Cardiac fibroblast (primary cell): ENCODE data around the gene KRTAP9-7.

Experiments
- DNase-seq, 2 donors: peaks; one replicate each; pipeline versions ENCODE4 v3.0.0 to v3.0.0-alpha.2; 2010; ENCODE audit warnings: low read depth in 2 of 2
- H3K4me3 ChIP-seq, 2 donors: replicated peaks in 1 of 2; 1 replicate in 1 of 2; 2 replicates in 1 of 2; pipeline ENCODE4 v1.5.1; 2011; ENCODE audit warnings: low read depth in 2 of 2, low read length in 2 of 2, mild to moderate bottlenecking in 2 of 2, moderate library complexity in 1 of 2
- TF ChIP-seq, protein P1 (sequence below): IDR thresholded peaks from one replicate; pipeline ENCODE4 v1.5.1; 2011; ENCODE audit warnings: low read depth, mild to moderate bottlenecking, low read length, inconsistent platforms

The KRTAP9-7 gene

DNA sequence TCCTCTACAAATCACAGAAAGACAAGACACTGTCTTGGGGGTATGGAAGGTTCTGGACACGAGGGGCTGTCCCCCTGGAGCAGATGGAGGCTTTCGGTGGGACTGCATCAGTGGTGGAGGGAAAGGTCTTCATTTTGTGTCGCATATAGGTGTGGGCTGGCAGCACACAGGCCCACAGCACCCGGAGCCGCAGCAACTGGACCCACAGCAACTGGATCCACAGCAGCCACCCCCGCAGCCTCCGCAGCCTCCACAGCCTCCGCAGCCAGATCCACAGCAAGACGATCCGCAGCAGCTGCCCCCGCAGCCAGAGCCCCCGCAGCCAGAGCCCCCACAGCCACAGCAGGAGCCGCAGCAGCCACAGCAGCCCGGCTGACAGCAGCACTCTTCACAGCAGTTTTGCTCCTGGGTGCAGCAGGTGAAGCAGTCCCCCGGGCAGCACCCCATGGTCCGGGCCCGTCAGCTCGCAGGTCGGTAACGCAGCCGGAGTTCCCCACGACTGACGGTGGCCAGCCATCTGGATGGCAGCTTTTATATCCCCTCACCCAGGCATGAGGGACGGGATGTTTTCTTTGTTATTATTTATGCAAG lies 39.8 kb downstream of the KRTAP9-7 start, which contains the start of gene KRTAP17-1:
KRTAP17-1 (minus strand) TSS at position 507 of the 591 bp plus-strand sequence; CDS start at position 447, 60 bp downstream.
- H3K4me3 ChIP-seq: no peak within 1 kb of the TSS
- DNase-seq: no peak
- TF ChIP-seq, protein P1, sequence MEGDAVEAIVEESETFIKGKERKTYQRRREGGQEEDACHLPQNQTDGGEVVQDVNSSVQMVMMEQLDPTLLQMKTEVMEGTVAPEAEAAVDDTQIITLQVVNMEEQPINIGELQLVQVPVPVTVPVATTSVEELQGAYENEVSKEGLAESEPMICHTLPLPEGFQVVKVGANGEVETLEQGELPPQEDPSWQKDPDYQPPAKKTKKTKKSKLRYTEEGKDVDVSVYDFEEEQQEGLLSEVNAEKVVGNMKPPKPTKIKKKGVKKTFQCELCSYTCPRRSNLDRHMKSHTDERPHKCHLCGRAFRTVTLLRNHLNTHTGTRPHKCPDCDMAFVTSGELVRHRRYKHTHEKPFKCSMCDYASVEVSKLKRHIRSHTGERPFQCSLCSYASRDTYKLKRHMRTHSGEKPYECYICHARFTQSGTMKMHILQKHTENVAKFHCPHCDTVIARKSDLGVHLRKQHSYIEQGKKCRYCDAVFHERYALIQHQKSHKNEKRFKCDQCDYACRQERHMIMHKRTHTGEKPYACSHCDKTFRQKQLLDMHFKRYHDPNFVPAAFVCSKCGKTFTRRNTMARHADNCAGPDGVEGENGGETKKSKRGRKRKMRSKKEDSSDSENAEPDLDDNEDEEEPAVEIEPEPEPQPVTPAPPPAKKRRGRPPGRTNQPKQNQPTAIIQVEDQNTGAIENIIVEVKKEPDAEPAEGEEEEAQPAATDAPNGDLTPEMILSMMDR: no peak

DNA sequence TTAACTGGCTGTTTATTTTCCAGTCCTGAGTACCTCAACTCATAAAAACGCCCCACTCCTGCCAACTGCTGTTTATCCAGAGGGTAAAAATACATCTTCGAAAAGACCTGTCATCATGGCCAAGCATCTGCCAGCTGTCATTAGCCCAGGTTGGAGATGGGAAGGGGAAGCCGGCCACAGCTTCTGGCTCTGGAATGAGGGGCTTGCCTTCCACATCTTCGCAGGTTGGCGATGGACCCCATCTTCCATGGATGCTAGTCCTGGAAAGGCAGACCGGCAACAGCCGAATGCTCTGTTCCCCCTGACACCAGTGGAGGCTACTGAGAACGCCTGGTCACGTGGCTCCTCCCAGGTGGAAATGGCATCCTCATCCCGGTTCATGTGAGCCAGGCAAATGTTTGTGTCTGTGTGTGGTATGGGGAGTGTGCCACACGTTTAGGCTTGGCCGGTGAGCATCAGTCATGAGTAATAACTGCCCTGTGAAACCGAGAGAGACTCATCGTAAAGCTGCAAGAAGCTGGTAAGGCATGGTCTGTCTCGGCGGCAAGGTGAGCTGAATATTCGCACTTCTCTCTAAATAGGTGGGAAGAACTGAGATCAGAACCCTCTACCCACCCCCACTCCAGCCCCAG lies 40.4 kb downstream of the KRTAP9-7 start:
- no peak overlapping the region for H3K4me3 ChIP-seq
- DNase-seq: no peak
- TF ChIP-seq, protein P1: no peak

DNA sequence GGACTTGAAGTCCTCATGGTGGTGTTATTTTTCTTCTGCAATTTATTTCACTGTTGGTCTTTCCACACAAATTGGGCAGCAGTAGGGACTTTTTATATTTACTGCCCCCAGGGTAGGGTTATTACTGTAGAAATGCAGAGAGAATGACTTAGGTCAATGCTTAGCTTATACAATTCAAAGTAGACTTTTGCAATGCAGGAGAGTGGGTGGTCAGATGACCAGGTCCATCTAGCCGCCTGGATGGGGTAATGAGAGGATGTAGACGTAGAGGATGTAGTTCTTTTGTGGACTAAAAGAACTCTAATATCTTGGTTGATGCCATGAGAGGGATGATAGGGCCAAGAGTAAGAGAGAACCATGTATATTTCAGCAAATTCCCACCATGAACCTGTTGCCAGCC lies 42.7 kb downstream of the KRTAP9-7 start:
- DNase-seq: no peak
- H3K4me3 ChIP-seq: no peak overlapping the region
- TF ChIP-seq, protein P1: no peak

DNA sequence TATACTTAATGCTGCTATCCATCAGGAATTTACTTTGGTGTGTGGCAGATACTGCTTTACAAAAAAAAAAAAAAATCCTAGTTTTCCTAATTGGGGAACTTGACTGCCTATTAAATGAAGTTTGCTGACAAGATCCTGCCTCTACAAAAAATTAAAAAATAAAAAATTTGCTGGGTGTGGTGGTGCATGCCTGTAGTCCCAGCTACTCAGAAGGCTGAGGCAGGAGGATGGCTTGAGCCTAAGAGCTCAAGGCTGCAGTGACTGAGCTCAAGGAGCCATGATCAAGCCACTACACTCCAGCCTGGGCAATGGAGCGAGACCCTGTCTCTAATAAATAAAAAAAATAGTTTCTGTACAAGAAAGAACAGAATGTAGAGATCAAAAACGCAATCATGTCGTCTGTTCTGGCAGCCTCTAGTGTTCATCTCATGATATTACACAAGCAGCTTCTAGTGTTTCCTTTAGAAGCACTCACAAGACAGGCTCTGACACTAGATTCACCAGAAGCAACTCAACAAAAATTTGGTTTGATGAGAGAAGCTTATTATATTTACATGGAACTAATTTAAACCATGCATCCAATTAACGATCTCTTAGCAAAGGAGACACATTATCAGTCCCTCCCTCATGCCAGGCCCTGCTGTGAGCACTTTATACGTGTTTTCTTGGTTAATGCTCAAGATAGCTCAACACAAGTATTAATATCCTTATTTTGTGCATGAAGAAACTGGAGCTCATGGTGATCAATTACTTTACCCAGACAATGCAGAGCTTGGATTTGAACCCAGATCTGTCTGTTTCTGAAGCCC lies 46.8 kb downstream of the KRTAP9-7 start:
- TF ChIP-seq, protein P1: peak; percentile 86
- peak; percentile 67 to 71 for DNase-seq
- H3K4me3 ChIP-seq: no peak overlapping the region

DNA sequence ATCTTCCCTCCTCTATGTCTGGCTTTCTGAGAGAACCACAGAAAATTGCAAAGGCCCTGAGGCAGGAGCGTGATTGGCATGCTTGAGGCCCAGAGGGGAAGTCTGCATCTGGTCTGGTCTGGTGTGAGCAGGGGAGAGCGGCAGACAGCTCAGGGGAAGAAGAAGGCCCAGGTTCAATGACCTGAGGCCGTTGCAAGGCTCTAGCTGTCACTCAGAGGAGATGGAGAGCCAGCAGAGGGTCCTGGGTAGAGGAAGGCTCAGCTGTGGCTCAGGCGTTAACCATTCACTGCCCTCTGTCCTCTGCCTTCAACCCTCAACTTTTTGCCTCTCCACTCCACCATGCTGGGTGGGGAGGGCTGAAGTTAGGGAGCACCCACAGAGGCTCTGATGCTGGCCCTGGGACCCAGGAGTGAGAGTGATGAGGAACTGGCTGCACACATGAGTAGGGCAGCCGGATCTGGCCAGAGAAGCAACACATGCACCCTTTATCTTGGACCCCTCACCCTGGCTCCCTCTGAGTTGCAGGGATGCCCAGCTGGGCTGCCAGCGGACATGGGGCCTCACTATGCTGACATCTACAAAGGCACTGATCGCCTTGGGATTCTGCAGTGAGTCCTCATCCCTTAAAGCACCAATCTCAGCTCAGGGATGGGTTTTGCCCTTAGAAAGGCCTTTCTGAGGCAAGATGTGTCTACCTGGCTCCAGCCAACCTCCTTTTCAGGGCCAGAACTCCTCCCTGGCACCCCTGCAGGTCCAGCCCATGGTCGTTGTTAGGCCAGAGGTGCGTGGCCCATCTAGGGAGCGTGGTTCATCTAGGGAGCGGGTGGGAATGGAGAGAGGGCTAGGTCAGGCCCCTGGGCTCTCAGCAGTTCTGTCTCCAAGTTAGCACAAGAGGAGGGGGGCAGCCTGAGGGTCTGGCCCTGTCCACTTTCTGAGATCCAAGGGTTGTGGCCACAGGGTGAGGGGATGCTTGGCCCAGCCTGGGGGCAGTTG lies 47.7 kb downstream of the KRTAP9-7 start:
- no peak overlapping the region for H3K4me3 ChIP-seq
- no peak for DNase-seq
- TF ChIP-seq, protein P1: no peak
